HG03108 (cell line): ENCODE results near the gene ARHGDIA.

Experiments used
- ATAC-seq: cut with Tn5 transposase; IDR thresholded peaks from one replicate; pipeline ENCODE4 v1.9.1; 2021; ENCODE audit warnings: moderate library complexity; ENCODE audit not compliant: unreplicated experiment

The ARHGDIA gene

GRCh38 chr17:81828656-81829055 is 42.5 kb downstream of the ARHGDIA start:
- no peak for ATAC-seq

GRCh38 chr17:81825841-81826466 is 45.2 kb downstream of the ARHGDIA start:
- ATAC-seq: no peak

GRCh38 chr17:81824595-81824994 is 46.5 kb downstream of the ARHGDIA start:
- no peak for ATAC-seq

- ATAC-seq: no peak
Measured at GRCh38 chr17:81823820-81824550, 47.2 kb downstream of the ARHGDIA start.

GRCh38 chr17:81822996-81823819 is 47.9 kb downstream of the ARHGDIA start:
- ATAC-seq: no peak

GRCh38 chr17:81822312-81822637 is 48.9 kb downstream of the ARHGDIA start:
- no peak for ATAC-seq

GRCh38 chr17:81821603-81822311 is 49.4 kb downstream of the ARHGDIA start:
- no peak for ATAC-seq

GRCh38 chr17:81821147-81821546 is 50.0 kb downstream of the ARHGDIA start:
- no peak for ATAC-seq

- no peak for ATAC-seq
Measured at GRCh38 chr17:81819708-81820107, 51.4 kb downstream of the ARHGDIA start.

- ATAC-seq: no peak
Measured at GRCh38 chr17:81817758-81818147, 53.4 kb downstream of the ARHGDIA start.
